Upper lobe of right lung (tissue), 1 donor: Measurements from ENCODE around the gene TESK1. TPM values are rescaled to one million over a fixed set of nuclear protein-coding genes. Genes with fewer than 3 reads are reported as not detected.
"Not testable (repeated sequence)": the region's sequence is repeated elsewhere in the genome, so short reads cannot be mapped to it uniquely, and the experiment has no call there.

Experiments used
- ATAC-seq: fragments of 200-7000 bp; cut with Tn5 transposase; one replicate; pipeline ENCODE4 v1.9.1; 2020; ENCODE audit warnings: mild to moderate bottlenecking, moderate library complexity
- DNase-seq: peaks from one replicate; pipeline ENCODE4 v3.0.0-alpha.2; 2020
- H3K27ac ChIP-seq: fragments of 200-600 bp; one replicate; pipeline ENCODE4 v1.8.0; 2022
- H3K27me3 ChIP-seq: fragments of 200-600 bp; one replicate; pipeline ENCODE4 v1.8.0; 2022; ENCODE audit warnings: mild to moderate bottlenecking
- H3K36me3 ChIP-seq: fragments of 200-600 bp; one replicate; pipeline ENCODE4 v1.8.0; 2022
- H3K4me1 ChIP-seq: fragments of 200-600 bp; one replicate; pipeline ENCODE4 v1.8.0; 2022
- H3K4me3 ChIP-seq: fragments of 200-600 bp; one replicate; pipeline ENCODE4 v1.8.0; 2022; ENCODE audit warnings: mild to moderate bottlenecking
- H3K9me3 ChIP-seq: fragments of 200-600 bp; one replicate; pipeline ENCODE4 v1.8.0; 2022
- CTCF ChIP-seq: fragments of 200-600 bp; IDR thresholded peaks from one replicate; pipeline ENCODE4 v1.8.0; 2022; ENCODE audit warnings: antibody characterized with exemption
- intact Hi-C: fragments of 100-400 bp; cut with DNase I; formaldehyde crosslinking; loops from one replicate; pipeline ENCODE4 v1.11.0; 2022
- total RNA-seq: library from RNA; stranded (reverse); fragmentation: NEBNext Ultra II Directional; extraction: Animal tissue kit (Norgen Biotek cat#: 25700); gene quantifications from one replicate; pipeline ENCODE4 v1.2.1, GENCODE V29; 2021
- donor health status: DM: no; HTN: yes; CAD: no; lungs with severe emphysema.

TESK1 gene
- total RNA-seq, 1 donor from 2014 or later, result 43.9 TPM

GRCh38 chr9:35609001-35609819, 4.1 kb downstream of the TESK1 start:
- Histone ChIP-seq H3K4me3 (no peak overlapping the region), H3K27me3 (no peaks in the 10 kb centered on the region), H3K27ac (no peak overlapping the region), H3K4me1 (peaks cover 17% of the 10 kb centered on the region), H3K9me3 (no peaks in the 10 kb centered on the region), H3K36me3 (peaks cover 27% of the 10 kb centered on the region)
- TF ChIP-seq CTCF, result no peak
- no peak for DNase-seq
- ATAC-seq, result no peak
- intact Hi-C loops, result no loop called here

- Histone ChIP-seq H3K9me3 (no peaks in the 10 kb centered on the region), H3K4me3 (no peak overlapping the region), H3K27ac (no peak overlapping the region), H3K36me3 (peaks cover 27% of the 10 kb centered on the region), H3K4me1 (peaks cover 17% of the 10 kb centered on the region), H3K27me3 (no peaks in the 10 kb centered on the region)
- intact Hi-C loops, result no loop called here
- no peak for TF ChIP-seq CTCF
- DNase-seq (no peak), ATAC-seq (no peak)
These were observed 4.7 kb downstream of the TESK1 start for GRCh38 chr9:35609820-35610163.

- intact Hi-C loops, result no loop called here
- Histone ChIP-seq H3K27me3 (no peaks in the 10 kb centered on the region), H3K36me3 (peaks cover 27% of the 10 kb centered on the region), H3K27ac (no peak overlapping the region), H3K9me3 (no peaks in the 10 kb centered on the region), H3K4me3 (no peak overlapping the region), H3K4me1 (peaks cover 12% of the 10 kb centered on the region)
- TF ChIP-seq CTCF, result peak; percentile 66
- ATAC-seq (peak; percentile 72), DNase-seq (no peak)
These were observed 6.3 kb downstream of the TESK1 start for GRCh38 chr9:35611230-35611797.

- H3K4me1 ChIP-seq, intact Hi-C loops, DNase-seq, H3K27ac ChIP-seq, H3K4me3 ChIP-seq, H3K27me3 ChIP-seq, H3K9me3 ChIP-seq, ATAC-seq: not testable (repeated sequence)
- peaks cover 27% of the 10 kb centered on the region for H3K36me3 ChIP-seq
These were observed 7.0 kb downstream of the TESK1 start for GRCh38 chr9:35612066-35612465.

- H3K4me3 ChIP-seq, result no peak overlapping the region
- H3K4me1 ChIP-seq, result peaks cover 8% of the 10 kb centered on the region
- no peaks in the 10 kb centered on the region for H3K27me3 ChIP-seq
- H3K9me3 ChIP-seq, result no peaks in the 10 kb centered on the region
- intact Hi-C loops, result no loop called here
- peaks cover 23% of the 10 kb centered on the region for H3K36me3 ChIP-seq
- DNase-seq, result no peak
- TF ChIP-seq CTCF, result no peak
- no peak overlapping the region for H3K27ac ChIP-seq
- no peak for ATAC-seq
These were observed 7.8 kb downstream of the TESK1 start for GRCh38 chr9:35612843-35613242.

GRCh38 chr9:35615981-35616680, 11.1 kb downstream of the TESK1 start:
- Histone ChIP-seq H3K36me3 (no peaks in the 10 kb centered on the region), H3K27ac (no peak overlapping the region), H3K9me3 (no peaks in the 10 kb centered on the region), H3K4me1 (peaks cover 11% of the 10 kb centered on the region), H3K4me3 (no peak overlapping the region), H3K27me3 (no peaks in the 10 kb centered on the region)
- no peak for ATAC-seq
- DNase-seq, result no peak
- intact Hi-C loops, result no loop called here
- no peak for TF ChIP-seq CTCF
